HG02870 (cell line): ENCODE results near the gene DHPS.

Experiments
- ATAC-seq: cut with Tn5 transposase; IDR thresholded peaks from one replicate; pipeline ENCODE4 v1.9.1; 2021; ENCODE audit warnings: mild to moderate bottlenecking, moderate library complexity; ENCODE audit not compliant: unreplicated experiment

DHPS gene

DNA sequence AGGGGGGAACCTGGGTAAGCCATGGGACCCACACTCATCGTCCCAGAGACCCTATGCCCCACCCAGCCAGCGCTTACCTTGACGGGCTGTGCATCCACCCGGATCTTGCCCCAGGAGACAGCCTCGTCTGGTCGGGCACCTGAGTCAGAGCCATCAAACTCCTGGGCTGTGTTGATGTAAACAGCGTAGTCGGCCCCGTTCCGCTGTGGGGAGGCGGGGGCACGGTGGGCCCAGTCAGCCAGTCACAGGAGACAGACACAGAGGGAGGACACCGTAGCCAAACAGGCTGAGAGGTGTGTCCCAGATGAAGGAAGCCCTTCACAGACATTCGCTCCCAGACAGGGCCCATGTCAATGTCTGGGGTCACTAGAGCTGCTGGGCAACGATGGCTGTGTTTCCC lies 5.7 kb downstream of the DHPS start:
- ATAC-seq: no peak

DNA sequence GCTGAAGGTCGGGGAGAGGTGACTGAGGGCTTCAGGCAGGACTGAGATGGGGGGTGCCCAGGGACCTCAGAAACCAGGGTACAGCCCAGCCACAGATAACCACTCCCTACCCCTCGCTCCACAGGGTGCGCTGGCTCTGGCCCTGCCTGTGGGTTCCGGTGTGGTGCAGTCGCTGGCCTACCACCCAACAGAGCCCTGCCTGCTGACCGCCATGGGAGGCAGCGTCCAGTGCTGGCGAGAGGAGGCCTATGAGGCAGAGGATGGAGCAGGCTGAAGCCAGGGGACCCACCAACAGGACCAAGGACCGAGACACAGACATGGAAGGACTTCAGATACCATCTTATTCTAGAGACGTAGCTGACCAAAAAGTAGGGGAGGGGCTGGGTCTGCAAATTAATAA lies 6.3 kb downstream of the DHPS start:
- no peak for ATAC-seq

DNA sequence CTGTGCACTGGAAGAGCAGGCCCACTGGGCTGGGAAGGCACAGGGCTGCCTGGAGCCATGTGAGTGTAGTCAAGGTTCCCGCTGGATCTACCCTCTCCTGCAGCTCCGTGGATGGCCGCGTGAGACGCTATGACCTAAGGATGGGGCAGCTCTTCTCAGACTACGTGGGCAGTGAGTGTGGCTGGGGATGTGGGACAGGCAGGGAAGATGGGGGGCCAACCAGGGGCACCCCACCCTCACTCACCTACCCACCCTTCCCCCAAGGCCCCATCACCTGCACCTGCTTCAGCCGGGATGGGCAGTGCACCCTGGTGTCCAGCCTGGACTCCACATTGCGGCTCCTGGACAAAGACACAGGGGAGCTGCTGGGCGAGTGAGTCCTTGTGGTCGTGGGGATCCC lies 8.9 kb downstream of the DHPS start:
- no peak for ATAC-seq

DNA sequence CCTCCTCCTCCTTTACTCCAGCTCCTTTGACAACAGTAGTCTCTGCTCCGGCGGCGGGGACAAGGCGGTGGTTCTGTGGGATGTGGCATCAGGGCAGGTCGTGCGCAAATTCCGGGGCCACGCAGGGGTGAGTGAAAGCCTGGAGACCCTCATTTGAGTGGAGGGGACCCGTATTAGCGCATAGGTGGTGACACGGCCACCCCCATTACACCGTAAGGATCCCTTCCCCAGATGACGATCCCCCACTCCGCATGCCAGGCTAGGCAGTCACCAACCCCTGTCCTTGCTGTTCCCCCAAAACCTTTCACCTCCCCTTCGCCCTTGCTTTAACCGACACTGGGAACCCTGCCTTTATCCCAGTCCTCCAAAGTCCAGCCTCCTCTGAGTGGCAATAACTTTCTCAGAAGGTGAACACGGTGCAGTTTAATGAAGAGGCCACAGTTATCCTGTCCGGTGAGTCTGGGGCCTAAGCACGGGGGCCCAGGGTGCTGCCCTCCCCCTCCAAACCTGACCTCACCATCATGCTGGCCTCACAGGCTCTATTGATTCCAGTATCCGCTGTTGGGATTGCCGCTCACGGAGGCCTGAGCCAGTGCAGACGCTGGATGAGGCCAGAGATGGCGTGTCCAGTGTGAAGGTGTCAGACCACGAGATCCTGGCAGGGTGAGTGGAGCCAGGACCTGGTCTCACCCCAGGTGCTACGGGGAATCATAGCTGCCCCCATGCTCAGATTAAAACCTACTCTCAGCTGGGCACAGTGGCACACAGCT lies 11.3 kb downstream of the DHPS start:
- ATAC-seq: no peak

DNA sequence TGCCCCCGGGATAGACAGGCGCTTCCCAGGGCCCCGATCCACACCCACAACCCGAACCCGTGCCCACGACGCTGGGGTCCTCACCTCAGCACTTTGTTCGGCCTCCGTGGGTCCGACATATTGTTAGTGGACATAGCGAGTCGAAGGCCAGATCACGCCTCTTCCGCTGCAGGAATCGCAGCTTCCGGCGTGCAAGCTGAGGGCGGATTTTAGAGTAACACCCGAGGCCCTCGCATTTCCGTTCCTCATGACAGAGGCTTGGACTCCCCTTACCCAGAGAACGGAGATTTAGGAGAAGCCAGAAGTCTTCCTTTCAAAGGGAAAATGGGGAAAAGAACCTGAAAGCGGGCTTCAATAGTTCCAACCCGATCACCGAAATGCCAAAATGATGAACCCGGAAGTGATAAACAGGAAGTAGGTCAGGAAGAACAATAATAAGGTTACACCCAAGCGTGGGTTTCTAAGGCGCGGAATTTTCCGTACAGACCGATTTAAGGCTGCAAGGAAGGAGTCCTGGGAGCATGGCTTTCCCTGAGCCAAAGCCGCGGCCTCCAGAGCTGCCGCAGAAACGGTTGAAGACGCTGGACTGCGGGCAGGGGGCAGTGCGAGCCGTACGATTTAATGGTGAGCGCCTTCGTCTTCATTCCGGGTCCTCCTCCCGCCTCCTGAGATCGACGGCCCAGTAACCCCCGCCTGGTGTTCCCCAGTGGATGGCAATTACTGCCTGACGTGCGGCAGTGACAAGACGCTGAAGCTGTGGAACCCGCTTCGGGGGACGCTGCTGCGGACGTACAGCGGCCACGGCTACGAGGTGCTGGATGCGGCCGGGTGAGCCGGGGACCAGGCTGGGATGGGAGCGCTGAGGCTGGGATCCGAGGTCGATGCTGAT lies 12.2 kb downstream of the DHPS start:
- no peak for ATAC-seq

DNA sequence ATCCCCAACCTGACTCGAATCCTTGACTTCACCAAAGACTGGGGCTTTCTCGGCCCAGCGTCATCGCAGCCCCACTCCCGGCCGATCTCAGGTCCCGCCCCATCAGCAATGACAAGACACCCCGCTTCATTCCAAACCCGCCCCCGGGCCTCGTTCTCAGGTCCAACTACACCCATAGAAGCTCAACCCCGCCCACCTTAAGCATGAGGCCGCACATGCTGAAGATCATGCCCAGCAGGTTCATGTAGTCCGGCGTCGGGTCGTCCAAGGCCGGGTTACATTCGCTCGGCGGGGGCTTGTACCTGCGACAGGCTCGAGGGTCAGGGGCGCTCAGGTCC lies 12.8 kb downstream of the DHPS start:
- ATAC-seq: no peak

DNA sequence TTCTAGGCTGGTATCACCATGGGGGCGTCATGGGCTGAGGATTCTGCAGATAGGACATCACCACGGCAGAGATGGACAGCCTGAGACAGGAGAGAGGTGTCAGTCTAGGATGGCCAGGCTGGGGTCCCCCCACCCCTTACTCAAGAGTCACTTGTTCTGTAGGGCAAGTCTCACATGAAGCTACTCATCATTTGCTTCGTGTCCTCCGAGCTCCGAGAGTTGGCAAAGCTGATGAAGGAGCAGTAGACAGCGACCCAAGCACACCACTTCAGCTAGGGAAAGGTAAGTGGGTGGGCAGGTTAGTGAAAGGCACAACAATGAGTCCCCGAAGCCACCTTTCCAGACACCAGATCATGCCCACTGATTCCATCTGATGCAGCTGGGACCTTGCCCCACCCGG lies 13.3 kb downstream of the DHPS start:
- ATAC-seq: no peak

DNA sequence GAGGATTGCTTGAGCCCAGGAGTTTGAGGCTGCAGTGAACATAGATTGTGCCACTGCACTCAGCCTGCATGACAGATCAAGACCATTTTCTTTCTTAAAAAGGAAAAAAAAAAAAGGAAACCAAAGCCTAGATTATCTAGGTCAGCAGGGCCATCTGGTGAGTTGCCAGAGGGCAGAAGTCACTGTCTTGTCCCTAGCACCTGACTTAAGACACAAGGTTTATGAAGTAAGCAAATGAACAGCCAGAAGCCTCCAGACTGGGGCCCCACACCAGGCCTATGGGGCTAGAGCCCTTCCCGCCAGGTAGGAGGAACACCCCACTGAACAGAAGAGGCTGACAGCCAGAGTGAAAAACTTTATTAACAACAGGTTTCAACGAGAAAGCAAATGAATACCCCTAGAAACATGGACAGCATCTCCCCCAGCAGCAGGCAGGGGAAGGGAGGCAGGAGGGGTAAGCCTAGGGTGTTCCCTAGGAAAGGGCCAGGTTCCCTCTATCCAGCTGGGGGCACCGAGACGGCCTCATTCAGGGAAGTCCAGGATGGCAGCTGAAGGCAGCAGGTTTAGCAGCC lies 13.9 kb downstream of the DHPS start:
- no peak for ATAC-seq

DNA sequence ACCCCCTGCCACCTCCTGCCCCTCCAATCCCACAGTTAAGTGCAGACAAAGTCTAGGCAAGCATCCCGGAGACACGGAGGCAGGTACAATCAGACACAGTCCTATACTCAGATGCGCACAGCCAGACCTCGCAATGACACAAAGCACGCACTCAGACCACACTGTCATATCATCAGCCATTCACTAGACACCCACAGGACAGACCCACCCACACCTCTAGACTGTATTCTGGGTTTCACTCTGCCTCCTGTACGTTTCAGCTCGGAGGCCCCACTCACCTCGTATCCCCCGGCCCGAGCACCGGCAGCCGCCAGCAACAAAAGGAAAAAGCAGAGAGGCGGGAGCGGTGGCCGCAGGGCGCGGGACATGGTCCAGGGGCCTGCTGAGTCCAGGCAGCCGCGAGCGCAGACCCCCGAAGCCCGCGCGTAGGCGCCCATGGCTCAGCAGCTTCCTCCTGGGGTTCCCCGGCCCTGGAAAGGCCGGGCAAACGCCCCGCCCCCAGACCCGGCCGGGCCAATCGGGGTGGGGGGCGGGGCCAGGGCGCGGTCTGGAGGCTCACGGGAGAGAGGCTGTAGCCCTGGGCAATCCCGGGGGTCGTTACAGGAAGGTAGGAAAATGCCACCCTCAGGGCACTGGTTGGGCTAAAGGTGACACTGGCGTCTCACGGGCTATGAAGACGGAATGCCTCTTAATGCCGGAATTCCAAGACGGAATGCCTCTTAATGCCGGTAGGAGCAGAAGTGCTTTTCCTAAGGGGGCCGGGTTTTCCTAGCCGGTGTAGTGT lies 15.2 kb downstream of the DHPS start, which contains the start of the genes MAN2B1 and WDR83:
Gene MAN2B1, minus strand, starts transcription at position 478 of the 784 bp plus-strand sequence. Its CDS starts 41 bp downstream, at position 437.
Gene WDR83, plus strand, starts transcription at position 543 of the 784 bp plus-strand sequence. CDS start 2,984 bp downstream, outside the sequence.
- peak; percentile 43 for ATAC-seq

DNA sequence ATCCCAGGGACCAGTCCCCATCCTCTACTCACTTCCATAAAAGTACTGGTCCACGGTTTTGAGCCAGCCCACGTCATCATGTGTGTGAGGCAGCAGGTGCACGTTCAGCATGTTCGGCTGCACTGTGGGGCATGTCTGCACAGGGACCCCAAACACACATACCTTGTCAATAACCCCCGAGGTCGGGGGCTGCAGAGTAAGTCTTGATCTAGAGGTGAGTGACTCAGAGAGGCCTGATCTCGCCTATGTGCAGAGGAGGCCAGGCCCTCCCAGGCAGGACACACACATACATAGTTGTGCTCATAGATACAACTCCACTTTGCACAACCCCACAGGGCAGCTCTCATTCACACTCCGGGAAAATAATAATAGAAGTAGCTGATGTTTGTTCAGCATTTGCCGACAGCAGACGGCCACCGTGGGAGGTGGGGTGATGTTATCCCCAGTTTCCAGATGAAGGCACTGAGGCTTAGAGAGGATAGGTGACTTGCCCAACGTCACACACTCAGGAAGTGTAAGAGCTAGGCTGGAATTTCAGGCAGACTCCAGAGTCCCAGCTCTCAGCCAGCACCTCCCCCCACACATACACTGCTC lies 15.9 kb downstream of the DHPS start:
- no peak for ATAC-seq

DNA sequence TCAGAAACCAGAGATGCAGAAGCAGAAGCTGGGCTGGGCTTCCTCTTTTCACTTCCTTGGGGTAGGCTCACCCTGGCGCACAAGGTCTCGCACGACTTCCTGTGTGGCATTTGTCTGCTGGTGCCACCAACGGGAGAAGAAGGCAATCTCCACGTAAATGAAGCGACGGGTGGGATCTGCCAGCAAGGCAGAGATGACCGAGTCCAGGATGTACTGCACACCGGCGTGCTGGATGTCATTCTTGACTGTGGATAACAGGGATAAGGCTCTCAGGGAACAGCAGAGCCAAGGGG lies 16.5 kb downstream of the DHPS start:
- no peak for ATAC-seq

DNA sequence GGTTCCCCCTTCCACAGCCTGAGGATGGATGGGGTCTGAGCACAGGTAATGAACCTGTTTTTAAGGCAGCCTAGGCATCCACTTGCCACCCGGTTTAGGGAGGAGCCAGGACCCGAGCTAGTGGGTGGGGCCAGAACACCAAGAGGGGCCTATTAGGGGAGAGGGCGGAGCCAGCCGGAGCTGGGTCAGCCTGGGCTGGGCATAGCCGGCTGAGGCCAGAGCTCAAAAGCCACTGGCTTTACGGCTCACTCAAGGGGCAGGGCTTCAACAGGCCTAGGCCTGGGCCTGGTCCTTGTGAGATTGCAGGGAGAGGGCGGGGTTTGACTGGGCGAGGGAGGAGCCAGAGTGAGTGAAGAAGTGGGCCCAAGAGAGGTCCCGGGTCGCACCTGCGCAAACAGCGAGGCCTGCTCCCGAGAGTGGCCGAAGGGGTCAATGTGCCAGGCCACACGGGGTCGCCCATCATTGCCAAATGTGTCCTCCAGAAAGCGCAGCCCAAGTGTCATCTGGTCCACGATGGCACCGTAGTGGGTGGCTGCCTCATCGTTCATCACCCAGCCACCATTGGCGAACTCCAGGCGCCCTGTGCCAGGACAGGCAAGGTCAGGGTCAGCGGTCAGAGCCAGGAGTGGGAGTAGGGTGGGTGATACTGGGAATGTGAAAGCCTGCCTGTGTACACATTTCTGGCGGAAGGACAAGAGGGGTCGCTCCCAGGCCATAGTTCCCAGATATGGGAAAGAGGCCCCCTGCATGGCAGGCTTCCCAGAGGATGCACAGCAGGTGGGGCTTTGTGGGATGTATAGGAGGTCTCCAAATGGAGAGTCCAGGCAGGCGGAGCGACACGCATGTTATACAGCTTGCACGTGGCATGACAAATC lies 17.0 kb downstream of the DHPS start:
- no peak for ATAC-seq

DNA sequence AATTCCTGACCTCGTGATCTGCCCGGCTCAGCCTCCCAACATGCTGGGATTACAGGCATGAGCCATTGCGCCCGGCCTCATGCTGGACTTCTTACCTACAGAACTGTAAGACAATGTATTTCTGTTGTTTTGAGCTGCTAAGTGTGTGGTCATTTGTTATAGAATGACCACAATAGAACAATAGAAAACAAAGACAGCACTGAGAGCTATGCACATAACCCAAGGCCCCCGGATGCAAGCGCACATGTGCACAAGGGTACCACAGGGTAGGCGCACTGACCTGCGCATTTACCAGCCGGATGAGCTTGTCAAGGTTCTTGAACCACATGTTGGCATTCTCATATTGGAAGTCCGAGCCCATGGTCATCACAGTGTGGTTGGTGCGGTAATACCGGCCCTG lies 20.7 kb downstream of the DHPS start:
- no peak for ATAC-seq

DNA sequence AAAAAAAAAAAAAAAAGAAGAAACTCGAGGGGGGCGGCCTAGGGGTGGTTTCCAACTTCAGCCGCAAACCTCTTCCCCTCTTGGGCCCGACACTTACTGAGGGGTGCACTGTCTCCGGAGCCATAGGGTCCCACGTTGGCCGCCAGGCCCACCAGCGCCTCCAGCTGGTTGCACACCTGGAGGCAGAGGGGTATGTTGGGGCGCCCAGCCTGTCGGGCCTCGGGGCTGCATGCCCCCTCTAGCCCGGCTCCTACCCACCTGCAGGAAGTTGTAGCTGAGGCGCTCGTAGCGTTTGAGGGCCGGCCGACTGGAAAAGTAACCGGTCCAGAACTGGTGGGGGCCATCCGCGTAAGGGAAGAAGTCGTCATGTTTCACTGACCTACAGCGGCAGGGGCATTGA lies 23.7 kb downstream of the DHPS start:
- ATAC-seq: no peak

DNA sequence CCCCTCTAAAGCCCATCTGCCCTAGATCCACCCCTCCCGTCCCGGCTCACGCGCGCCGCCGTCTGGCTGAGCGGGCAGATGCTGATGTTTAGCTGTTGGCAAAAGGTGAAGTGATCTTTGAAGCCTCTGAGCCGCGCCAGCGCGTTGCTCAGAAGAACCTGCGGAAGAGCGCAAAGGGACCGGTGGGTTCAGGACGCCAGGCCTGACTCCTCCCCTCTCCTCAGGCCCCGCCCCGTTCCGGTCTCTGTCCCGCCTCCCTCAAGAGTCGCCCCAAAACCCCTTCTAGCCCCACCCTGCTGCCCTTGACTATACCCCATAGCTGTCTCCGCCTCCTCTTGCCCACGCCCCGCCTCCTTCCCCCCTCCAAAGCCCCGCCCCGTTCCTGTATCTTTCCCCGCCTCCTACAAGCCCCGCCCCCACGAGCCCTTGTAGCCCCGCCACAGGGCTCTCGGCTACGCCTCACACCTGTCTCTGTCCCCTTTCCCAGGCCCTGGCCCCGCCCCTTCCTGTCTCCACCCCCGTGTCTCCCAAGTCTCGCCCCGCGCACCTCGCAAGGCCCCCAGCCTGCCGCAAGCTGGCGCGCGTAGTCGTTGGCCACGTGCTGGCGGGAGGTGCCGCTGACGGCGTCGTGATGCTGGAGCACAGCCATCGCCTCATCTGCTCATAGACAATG lies 24.6 kb downstream of the DHPS start:
- no peak for ATAC-seq

DNA sequence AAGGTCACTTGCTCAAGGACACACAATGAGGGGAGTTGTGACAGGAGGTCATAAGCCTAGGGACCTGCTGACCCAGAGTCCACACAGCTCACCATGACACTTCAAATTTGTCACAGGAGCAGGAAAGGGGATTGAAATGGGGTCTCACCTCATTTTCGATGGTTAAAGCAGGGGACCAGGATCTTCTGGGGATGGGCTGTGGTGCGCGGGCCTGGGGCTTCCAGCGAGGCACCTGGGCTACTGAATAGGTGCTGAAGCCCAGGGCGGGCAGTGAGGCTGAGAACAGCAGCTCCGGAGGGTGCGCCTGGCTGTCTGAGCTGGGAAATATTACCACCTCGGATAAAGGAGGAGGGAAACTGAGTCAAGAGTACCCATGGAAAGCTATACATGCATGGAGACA lies 26.1 kb downstream of the DHPS start:
- ATAC-seq: no peak

DNA sequence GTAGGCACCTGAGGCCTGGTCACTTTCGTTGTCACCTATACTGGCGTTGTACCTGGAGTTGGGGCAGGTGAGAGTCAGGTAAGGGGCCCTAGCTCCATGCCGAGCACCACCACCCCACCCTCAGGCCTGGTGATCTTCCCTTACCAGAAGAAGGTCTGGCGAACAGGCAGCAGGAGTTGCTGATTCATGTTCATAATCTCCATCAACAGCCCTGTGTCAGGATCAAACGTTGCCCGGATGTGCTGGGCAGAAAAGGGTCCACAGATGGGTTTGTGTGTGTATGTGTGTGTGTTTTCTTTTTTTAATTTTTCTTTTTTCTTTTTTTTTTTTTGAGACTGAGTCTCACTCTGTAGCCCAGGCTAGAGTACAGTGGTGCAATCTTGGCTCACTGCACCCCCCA lies 29.5 kb downstream of the DHPS start:
- no peak for ATAC-seq

DNA sequence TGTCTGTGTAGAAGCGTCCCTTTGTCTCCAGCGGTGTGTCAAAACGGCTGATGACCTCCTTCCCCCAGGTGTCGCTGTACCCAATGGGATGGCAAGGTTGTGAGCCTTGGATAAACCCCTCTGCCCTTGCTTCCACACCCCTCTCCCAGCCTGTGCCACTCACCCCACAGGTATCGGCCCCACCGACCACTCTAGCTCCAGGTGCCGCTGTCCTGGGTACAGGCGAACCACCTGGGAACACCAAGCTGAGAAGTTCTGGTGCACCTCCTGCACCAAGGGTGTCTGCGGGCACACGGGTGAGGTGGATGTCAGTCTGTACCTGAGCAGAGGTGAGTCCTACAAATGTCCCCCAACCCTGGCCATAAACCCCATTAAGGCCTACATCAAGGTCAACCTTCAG lies 31.7 kb downstream of the DHPS start:
- no peak for ATAC-seq

DNA sequence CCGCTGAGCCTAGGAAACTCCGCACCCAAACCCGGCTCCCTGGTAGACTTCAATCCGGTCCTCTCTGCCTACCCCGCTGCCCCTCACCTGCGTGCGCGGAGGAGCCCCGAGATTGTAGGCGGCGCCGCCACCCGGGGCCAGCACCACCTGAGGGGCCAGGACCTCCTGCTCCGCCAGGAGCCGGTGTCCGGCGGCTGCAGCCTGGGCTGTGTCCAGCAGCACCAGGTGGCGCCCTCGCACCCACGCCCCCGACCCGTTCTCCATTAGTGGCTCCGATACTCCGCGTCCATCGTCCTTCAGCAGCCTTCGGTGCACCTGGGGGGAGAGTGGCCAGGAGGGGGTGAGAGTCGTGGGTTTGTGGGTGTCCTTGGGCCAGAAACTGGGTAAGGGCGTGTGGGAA lies 33.6 kb downstream of the DHPS start:
- ATAC-seq: no peak
